Astrocyte (in vitro differentiated cells and primary cell): ENCODE data around the gene ZFR.

Experiments used
- CTCF ChIP-seq: IDR thresholded peaks from 2 replicates; pipeline ENCODE4 v1.5.1; 2011; ENCODE audit warnings: low read depth, mild to moderate bottlenecking, inconsistent platforms, low read length, moderate library complexity; ENCODE audit not compliant: insufficient read depth
- EZH2 ChIP-seq: IDR thresholded peaks from 2 replicates; pipeline ENCODE4 v1.6.1; 2012; ENCODE audit warnings: mild to moderate bottlenecking, low read length, inconsistent platforms; ENCODE audit not compliant: insufficient read depth

- TF ChIP-seq EZH2 (no peak), CTCF (no peak)
Observed at GRCh38 chr5:32378966-32379365, 65.6 kb downstream of the ZFR start.
